CD4-positive, CD25-positive, alpha-beta regulatory T cell (primary cell): ENCODE measurements around the gene FCMR. TPM values are rescaled to one million over a fixed set of nuclear protein-coding genes. Genes with fewer than 3 reads are reported as not detected.
A peak's percentile ranks its signal among the peaks of the same experiment; 100 is the strongest.

Experiments used
- ATAC-seq, 2 donors: fragments of 150-1000 bp; cut with Tn5 transposase; one replicate each; pipeline ENCODE4 v1.10.0; 2021; ENCODE audit warnings: low read depth in 2 of 2, moderate number of reproducible peaks in 2 of 2, moderate library complexity in 1 of 2
- DNase-seq, 3 donors: peaks; one replicate each; pipeline versions ENCODE4 v3.0.0 to v3.0.0-alpha.2; 2012 to 2022; ENCODE audit warnings: mixed read lengths in 1 of 3
- H3K27ac ChIP-seq: one replicate; pipeline ENCODE4 v1.7.0; 2013; ENCODE audit warnings: mild to moderate bottlenecking, low read length; ENCODE audit not compliant: insufficient read depth, poor library complexity, severe bottlenecking
- H3K27me3 ChIP-seq: one replicate; pipeline ENCODE4 v1.7.0; 2013; ENCODE audit warnings: low read length; ENCODE audit not compliant: control insufficient read depth, insufficient read depth
- H3K36me3 ChIP-seq: one replicate; pipeline ENCODE4 v1.7.0; 2013; ENCODE audit warnings: mild to moderate bottlenecking, low read length, moderate library complexity; ENCODE audit not compliant: control insufficient read depth, insufficient read depth
- H3K4me1 ChIP-seq: 2 replicates; pipeline ENCODE4 v1.7.0; 2013; ENCODE audit warnings: mild to moderate bottlenecking, low read length; ENCODE audit not compliant: insufficient read depth, control insufficient read depth, poor library complexity, severe bottlenecking
- H3K4me3 ChIP-seq: one replicate; pipeline ENCODE4 v1.7.0; 2013; ENCODE audit warnings: low read depth, mild to moderate bottlenecking, low read length, moderate library complexity
- H3K9me3 ChIP-seq, 2 experiments: 1 replicate in 1 of 2; 2 replicates in 1 of 2; pipeline ENCODE4 v1.7.0; 2013; ENCODE audit warnings: low read length in 2 of 2, mild to moderate bottlenecking in 1 of 2, moderate library complexity in 1 of 2; ENCODE audit not compliant: control insufficient read depth in 2 of 2
- H3K27ac Mint-ChIP-seq, 3 donors: one replicate each; pipeline ENCODE4 v1.8.0; 2020 to 2022; ENCODE audit warnings: mild to moderate bottlenecking in 3 of 3, mixed read lengths in 3 of 3, moderate library complexity in 2 of 3
- H3K27me3 Mint-ChIP-seq: one replicate; pipeline ENCODE4 v1.8.0; 2022; ENCODE audit warnings: mild to moderate bottlenecking, mixed read lengths
- H3K36me3 Mint-ChIP-seq: one replicate; pipeline ENCODE4 v1.8.0; 2020; ENCODE audit warnings: mixed read lengths
- H3K4me1 Mint-ChIP-seq, 4 donors: one replicate each; pipeline ENCODE4 v1.8.0; 2020 to 2022; ENCODE audit warnings: mixed read lengths in 4 of 4, mild to moderate bottlenecking in 1 of 4
- H3K4me3 Mint-ChIP-seq, 4 donors: one replicate each; pipeline ENCODE4 v1.8.0; 2020 to 2022; ENCODE audit warnings: mild to moderate bottlenecking in 4 of 4, mixed read lengths in 4 of 4, moderate library complexity in 3 of 4
- H3K9me3 Mint-ChIP-seq, 7 donors: one replicate each; pipeline ENCODE4 v1.8.0; 2020 to 2022; ENCODE audit warnings: mixed read lengths in 7 of 7, mild to moderate bottlenecking in 3 of 7, moderate library complexity in 2 of 7
- polyA plus RNA-seq, 4 donors: library from polyadenylated mRNA; unstranded; fragments of 300-500 nt; fragmentation: Illumina TruSeq; gene quantifications; one replicate each; pipeline ENCODE4 v1.2.3, GENCODE V29; 2021
- total RNA-seq: library from RNA; stranded (reverse); gene quantifications from one replicate; pipeline ENCODE4 v1.2.3, GENCODE V29; 2022

FCMR gene
- total and polyA plus RNA-seq, 5 donors from 2014 or later, result 393 to 986 (median 935) TPM

DNA sequence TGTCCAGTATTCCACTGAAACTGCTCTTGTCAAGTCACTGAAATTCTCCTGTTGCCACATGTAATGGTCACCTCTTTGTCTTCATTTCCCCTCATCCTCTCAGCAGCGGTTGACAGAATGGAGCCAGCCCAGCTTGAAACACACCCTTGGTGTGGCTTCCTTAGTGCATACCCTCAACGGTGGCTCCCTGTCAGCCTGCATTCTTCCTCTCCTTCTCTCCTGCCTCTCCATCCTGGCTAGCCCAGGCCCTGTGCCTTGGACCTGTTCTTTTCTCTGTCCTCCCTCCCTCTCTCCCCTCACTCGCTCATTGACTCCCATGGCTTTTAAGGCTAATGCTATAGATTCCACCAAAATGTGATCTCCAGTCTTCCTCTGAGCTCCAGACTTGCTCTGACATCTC is 3.7 kb downstream of the FCMR start:
- no peaks in the 10 kb centered on the region for H3K27me3 ChIP-seq
- no peak for ATAC-seq
- no peak for DNase-seq
- Mint-ChIP-seq H3K9me3 (peaks cover 0 to 2% (median 0%) of the 10 kb centered on the region in 7 donors), H3K4me3 (no peak overlapping the region), H3K4me1 (peaks cover 20 to 69% (median 53%) of the 10 kb centered on the region in 4 donors), H3K27me3 (no peaks in the 10 kb centered on the region), H3K27ac (peak overlapping the region in 2 of 3 donors; percentile 89 to 99), H3K36me3 (peaks cover 73% of the 10 kb centered on the region)
- H3K36me3 ChIP-seq, result peaks cover 61% of the 10 kb centered on the region
- H3K27ac ChIP-seq, result peak overlapping the region; percentile 67
- H3K4me3 ChIP-seq, result peak overlapping the region; percentile 98
- H3K4me1 ChIP-seq, result peaks cover 76% of the 10 kb centered on the region
- H3K9me3 ChIP-seq, result no peaks in the 10 kb centered on the region

DNA sequence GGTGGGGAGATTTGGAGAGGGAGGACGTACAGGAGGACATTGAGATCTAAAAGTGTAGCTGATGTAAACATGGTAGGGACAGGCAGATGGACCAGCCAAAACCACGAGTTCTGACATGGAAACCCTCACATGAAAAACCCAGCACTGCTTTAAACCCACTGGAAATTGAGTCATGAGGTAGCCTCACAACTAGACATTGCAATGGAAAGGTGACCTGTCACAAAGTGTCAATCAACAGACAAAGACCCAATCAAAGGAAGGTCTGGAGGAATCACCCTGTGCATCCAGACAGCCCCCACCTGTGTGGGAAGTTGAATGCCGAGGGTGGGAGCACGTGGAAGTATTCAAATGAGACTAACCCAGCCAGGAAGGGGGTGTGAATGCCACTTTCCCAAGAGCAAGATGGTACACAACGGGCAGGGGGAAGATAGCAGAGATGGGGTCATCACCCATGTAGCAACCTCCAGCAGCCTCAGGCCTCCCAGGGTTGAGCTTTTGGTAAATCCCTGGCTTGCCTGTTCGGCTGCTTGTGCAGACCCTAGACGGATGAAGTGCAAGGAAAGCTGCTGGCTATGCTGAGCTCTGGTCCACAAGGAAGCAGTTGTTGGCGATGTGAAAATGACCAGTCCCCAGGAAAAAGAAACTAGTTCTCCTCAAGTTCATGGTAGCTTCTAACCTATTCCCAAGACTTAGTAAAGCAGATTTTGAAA is 5.6 kb downstream of the FCMR start:
- H3K27me3 ChIP-seq, result no peaks in the 10 kb centered on the region
- H3K27ac Mint-ChIP-seq, result peak overlapping the region in 2 of 3 donors; percentile 91 to 99
- ATAC-seq (no peak), DNase-seq (no peak)
- peaks cover 29 to 79% (median 71%) of the 10 kb centered on the region in 4 donors for H3K4me1 Mint-ChIP-seq
- H3K36me3 ChIP-seq, result peaks cover 80% of the 10 kb centered on the region
- peak overlapping the region; percentile 98 for H3K4me3 ChIP-seq
- H3K36me3 Mint-ChIP-seq, result peaks cover 91% of the 10 kb centered on the region
- H3K9me3 ChIP-seq, result no peaks in the 10 kb centered on the region
- peaks cover 83% of the 10 kb centered on the region for H3K4me1 ChIP-seq
- H3K9me3 Mint-ChIP-seq, result peaks cover 0 to 2% (median 0%) of the 10 kb centered on the region in 7 donors
- H3K4me3 Mint-ChIP-seq, result no peak overlapping the region
- no peaks in the 10 kb centered on the region for H3K27me3 Mint-ChIP-seq
- peak overlapping the region; percentile 67 for H3K27ac ChIP-seq

DNA sequence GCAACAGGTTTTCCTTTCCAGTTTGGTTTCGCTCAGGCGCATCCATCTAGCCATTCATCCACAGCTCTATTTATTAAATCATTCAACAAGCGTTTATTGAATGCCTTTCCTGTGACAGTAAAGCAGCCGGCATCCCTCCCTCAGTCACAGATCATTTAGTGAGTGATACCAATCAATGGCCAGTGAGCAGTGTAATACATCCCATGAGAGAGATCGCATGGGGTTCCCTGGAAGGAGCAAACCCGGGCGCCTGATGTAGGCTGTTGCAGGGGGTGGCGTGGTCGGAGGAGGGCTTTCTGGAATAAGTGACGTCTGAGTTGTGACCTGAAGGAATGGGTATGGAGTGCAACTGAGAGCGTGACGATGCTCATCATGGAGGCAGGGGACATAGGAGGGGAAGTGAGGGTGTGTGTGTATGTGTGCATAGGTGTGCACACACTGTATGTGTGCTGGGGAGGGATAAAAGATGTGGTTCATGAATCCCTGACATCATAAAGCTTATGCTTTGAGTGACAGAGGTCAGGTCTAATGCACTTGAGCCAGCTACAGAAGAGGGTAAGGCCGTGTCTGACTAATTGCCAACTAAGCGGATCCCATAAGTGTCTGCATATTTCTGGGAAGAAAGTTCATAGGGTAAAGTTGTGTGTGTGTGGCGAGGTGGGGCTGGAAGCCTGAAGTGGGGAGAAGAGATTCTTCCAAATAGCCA is 6.6 kb downstream of the FCMR start:
- peak overlapping the region; percentile 98 for H3K4me3 ChIP-seq
- Mint-ChIP-seq H3K4me1 (peaks cover 38 to 81% (median 80%) of the 10 kb centered on the region in 4 donors), H3K4me3 (no peak overlapping the region), H3K9me3 (peaks cover 0 to 1% (median 0%) of the 10 kb centered on the region in 7 donors), H3K27me3 (no peaks in the 10 kb centered on the region), H3K36me3 (peaks cover 90% of the 10 kb centered on the region), H3K27ac (peak overlapping the region in 2 of 3 donors; percentile 91 to 99)
- H3K36me3 ChIP-seq, result peaks cover 85% of the 10 kb centered on the region
- no peaks in the 10 kb centered on the region for H3K9me3 ChIP-seq
- peaks cover 93% of the 10 kb centered on the region for H3K4me1 ChIP-seq
- peak overlapping the region; percentile 67 for H3K27ac ChIP-seq
- no peak for ATAC-seq
- H3K27me3 ChIP-seq, result no peaks in the 10 kb centered on the region
- DNase-seq, result no peak

GRCh38 chr1:206913766-206914537 is 7.8 kb downstream of the FCMR start:
- H3K9me3 ChIP-seq, result no peaks in the 10 kb centered on the region
- peak overlapping the region; percentile 98 for H3K4me3 ChIP-seq
- peaks cover 84% of the 10 kb centered on the region for H3K36me3 ChIP-seq
- Mint-ChIP-seq H3K4me3 (peak overlapping the region in 1 of 4 donors; percentile 10), H3K4me1 (peaks cover 34 to 89% (median 81%) of the 10 kb centered on the region in 4 donors), H3K27ac (peak overlapping the region in 2 of 3 donors; percentile 91 to 97), H3K36me3 (peaks cover 82% of the 10 kb centered on the region), H3K9me3 (peaks cover 0 to 1% (median 0%) of the 10 kb centered on the region in 7 donors), H3K27me3 (no peaks in the 10 kb centered on the region)
- H3K27me3 ChIP-seq, result no peaks in the 10 kb centered on the region
- H3K4me1 ChIP-seq, result peaks cover 100% of the 10 kb centered on the region
- peak overlapping the region; percentile 67 for H3K27ac ChIP-seq
- ATAC-seq (no peak), DNase-seq (no peak)

- Histone ChIP-seq H3K4me1 (peaks cover 100% of the 10 kb centered on the region), H3K27ac (peak overlapping the region; percentile 59), H3K9me3 (no peaks in the 10 kb centered on the region), H3K27me3 (no peaks in the 10 kb centered on the region), H3K36me3 (peaks cover 92% of the 10 kb centered on the region), H3K4me3 (peak overlapping the region; percentile 98)
- Mint-ChIP-seq H3K4me3 (peak overlapping the region in 1 of 4 donors; percentile 59), H3K27me3 (no peaks in the 10 kb centered on the region), H3K27ac (peak overlapping the region in 2 of 3 donors; percentile 41 to 92), H3K36me3 (peaks cover 80% of the 10 kb centered on the region), H3K4me1 (peaks cover 34 to 94% (median 83%) of the 10 kb centered on the region in 4 donors), H3K9me3 (peaks cover 0 to 1% (median 0%) of the 10 kb centered on the region in 7 donors)
- peak; percentile 47 to 59 for ATAC-seq
- DNase-seq, result peak; percentile 48 to 78 (median 69)
Observed at GRCh38 chr1:206912445-206913095, 9.2 kb downstream of the FCMR start.

DNA sequence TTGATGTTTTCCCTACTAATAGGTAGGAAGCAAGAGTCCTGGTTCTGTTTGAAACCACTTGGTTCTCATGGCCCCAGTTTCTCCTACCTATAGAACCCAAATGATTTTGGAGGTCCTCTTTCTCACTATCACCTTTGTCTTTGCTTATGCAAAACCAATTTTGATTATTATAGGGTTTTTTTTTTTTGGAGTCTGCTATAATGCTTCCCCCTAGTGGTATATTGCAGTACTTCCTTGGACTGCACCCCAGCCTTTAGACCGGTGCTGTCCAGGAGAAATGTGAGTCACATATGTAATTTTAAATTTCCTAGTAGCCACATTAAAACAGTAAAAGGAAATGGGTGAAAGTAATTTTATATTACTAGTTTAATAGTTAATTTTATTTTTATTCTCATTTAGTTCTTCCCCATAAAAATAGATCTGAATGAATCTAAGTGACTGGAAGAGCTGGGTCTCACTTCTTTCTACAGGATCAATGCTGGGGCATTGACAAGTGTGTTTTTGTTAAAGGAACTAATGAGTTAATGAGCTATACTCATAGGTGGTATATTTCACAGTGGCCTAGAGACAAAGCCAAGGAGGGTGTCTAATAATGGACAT is 10.6 kb downstream of the FCMR start:
- peaks cover 70% of the 10 kb centered on the region for H3K36me3 Mint-ChIP-seq

More for the DNA sequence above, 10.6 kb downstream of the FCMR start:
- Mint-ChIP-seq H3K27me3 (no peaks in the 10 kb centered on the region), H3K4me1 (peaks cover 27 to 94% (median 77%) of the 10 kb centered on the region in 4 donors), H3K27ac (peak overlapping the region in 2 of 3 donors; percentile 74 to 87), H3K9me3 (peaks cover 0 to 1% (median 0%) of the 10 kb centered on the region in 7 donors), H3K4me3 (peak overlapping the region in 3 of 4 donors; percentile 54 to 86 (median 74))
- Histone ChIP-seq H3K27me3 (no peaks in the 10 kb centered on the region), H3K9me3 (no peaks in the 10 kb centered on the region), H3K4me1 (peaks cover 98% of the 10 kb centered on the region), H3K36me3 (peaks cover 90% of the 10 kb centered on the region), H3K27ac (peak overlapping the region; percentile 42), H3K4me3 (peak overlapping the region; percentile 53)
- DNase-seq (peak in 2 of 3 donors; percentile 67 to 69), ATAC-seq (peak; percentile 46 to 49)
